Measurements from ENCODE around the gene MYOG.

The MYOG gene

DNA sequence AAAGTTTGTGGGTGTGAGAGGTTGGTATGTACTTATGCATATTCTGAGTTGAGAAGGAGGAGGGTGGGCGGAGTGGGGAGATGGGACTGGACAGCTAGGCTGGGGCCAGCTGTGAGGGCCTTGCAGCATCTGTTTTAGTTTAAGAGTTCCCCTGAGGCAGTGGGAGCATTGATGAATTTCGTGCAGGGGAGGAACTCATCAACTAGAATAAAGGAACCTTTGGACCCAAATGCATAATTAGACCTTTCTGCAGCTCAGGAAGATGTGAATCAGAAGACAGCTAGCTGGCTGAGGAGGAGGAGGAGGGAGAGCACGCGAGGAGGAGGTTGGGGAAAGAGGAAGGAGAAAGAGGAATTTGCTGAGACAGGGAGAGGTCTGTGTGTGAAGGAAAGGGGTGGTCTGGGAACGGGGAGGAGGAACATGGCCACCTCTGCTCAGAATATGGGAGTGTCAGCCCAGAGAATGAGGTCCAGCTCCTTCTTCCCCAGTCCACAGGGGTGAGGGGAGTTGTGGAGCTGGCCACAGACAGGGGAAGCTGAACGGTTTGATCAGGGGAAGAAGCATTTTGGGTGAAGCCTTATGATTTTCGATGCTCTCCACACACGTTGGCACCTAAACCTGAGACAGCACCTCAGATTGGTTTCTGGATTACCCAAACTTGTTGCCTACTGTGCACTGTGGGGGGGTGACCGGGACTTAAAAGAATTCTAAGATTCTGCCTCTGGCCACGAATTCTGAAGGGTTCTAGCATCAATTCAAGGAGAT is 27.7 kb downstream of the MYOG start:
- no peak overlapping the region for H3K27ac Mint-ChIP-seq
- no peaks in the 10 kb centered on the region for H3K9me3 Mint-ChIP-seq
- no peaks in the 10 kb centered on the region for H3K4me1 Mint-ChIP-seq
- H3K4me3 Mint-ChIP-seq = no peak overlapping the region
- CTCF ChIA-PET = interaction anchor here (1.2 to 6.5 kb wide), 3 partner anchors 8 to 18 kb away, joined by 4 to 44 read pairs (median 5); no protein-coding TSS in a partner anchor
- H3K27me3 Mint-ChIP-seq = peaks cover 3% of the 10 kb centered on the region
- no peak for DNase-seq
- peaks cover 17% of the 10 kb centered on the region for H3K36me3 Mint-ChIP-seq

DNA sequence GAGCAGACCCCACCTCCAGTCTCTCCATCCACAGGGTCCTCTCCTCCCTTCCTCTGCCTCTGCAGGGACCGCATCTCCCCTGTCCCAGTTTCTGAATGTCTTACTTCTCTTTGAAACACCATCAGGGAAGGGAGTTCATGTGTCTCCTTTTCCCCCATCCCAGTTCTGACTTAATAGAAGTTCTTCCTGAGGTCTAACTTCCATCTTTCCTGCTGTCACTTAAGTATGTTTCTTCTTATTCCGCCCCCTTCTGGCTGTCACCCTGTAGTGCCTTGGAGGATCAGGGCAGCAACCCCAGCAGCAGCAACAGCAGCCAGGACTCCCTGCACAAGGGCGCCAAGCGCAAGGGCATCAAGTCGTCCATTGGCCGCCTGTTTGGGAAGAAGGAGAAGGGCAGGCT is 29.3 kb downstream of the MYOG start:
- H3K4me1 Mint-ChIP-seq = no peaks in the 10 kb centered on the region
- H3K36me3 Mint-ChIP-seq = peaks cover 17% of the 10 kb centered on the region
- no peak for DNase-seq
- H3K27me3 Mint-ChIP-seq = peaks cover 5% of the 10 kb centered on the region
- CTCF ChIA-PET = interaction anchor here (1.2 to 6.5 kb wide), 2 partner anchors 9 to 16 kb away, joined by 5 to 44 read pairs; no protein-coding TSS in a partner anchor
- no peak overlapping the region for H3K27ac Mint-ChIP-seq
- H3K9me3 Mint-ChIP-seq = no peaks in the 10 kb centered on the region
- H3K4me3 Mint-ChIP-seq = no peak overlapping the region

DNA sequence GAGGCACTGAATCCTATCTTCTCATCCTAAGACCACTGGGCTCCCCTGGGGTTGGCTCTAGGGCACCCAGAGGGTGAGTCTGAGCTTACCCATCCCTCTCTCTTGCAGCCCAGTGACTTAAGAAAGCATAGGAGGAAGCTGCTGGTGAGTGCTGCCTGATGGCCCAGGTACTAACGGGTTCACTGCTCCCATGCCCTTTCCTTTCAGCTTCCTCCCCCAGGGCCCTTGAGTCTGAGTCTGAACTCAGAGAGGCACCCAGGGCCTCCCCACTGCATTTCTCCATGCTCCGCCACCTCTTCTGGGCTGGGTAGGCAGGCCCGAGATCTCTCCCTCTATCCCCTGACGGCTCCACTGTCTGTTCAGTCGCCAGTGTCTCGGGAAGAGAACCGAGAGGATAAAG is 29.8 kb downstream of the MYOG start:
- DNase-seq = no peak
- Mint-ChIP-seq H3K4me3 (no peak overlapping the region), H3K36me3 (peaks cover 17% of the 10 kb centered on the region), H3K27me3 (peaks cover 10% of the 10 kb centered on the region), H3K27ac (no peak overlapping the region), H3K4me1 (no peaks in the 10 kb centered on the region), H3K9me3 (no peaks in the 10 kb centered on the region)
- CTCF ChIA-PET = interaction anchor here (0.8 to 6.5 kb wide), 2 partner anchors 9 to 16 kb away, joined by 3 to 44 read pairs; no protein-coding TSS in a partner anchor

DNA sequence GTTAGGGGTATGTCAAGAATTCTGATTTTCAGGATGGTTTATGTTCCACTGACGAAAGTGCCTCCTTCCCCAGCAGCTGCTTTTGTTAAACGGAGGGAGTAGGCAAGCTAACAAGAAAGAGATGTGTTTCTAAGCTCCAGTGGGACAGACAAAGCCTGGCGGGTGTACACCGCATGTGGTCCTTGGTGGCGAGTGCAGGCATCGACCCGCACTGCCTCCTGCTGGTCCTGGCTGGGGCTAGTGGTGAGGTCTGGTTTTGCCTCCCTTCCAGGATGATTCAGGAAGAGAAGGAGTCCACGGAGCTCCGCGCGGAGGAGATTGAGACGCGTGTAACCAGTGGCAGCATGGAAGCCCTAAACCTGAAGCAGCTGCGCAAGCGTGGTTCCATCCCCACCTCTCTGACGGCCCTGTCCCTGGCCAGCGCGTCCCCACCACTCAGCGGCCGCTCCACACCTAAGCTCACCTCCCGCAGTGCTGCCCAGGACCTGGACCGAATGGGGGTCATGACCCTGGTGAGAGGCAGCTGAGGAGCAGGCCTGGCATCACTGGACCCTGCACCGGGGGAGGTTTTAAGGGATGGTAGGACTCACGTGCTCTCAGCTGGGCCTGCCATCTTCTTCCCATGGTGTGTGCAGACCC is 30.5 kb downstream of the MYOG start:
- Mint-ChIP-seq H3K4me1 (no peaks in the 10 kb centered on the region), H3K9me3 (no peaks in the 10 kb centered on the region), H3K4me3 (no peak overlapping the region), H3K27ac (no peak overlapping the region), H3K27me3 (peaks cover 13% of the 10 kb centered on the region), H3K36me3 (peaks cover 17% of the 10 kb centered on the region)
- DNase-seq = no peak
- CTCF ChIA-PET = interaction anchor here (0.8 to 6.5 kb wide), 3 partner anchors 10 to 68 kb away, joined by 3 to 44 read pairs (median 4); no protein-coding TSS in a partner anchor

DNA sequence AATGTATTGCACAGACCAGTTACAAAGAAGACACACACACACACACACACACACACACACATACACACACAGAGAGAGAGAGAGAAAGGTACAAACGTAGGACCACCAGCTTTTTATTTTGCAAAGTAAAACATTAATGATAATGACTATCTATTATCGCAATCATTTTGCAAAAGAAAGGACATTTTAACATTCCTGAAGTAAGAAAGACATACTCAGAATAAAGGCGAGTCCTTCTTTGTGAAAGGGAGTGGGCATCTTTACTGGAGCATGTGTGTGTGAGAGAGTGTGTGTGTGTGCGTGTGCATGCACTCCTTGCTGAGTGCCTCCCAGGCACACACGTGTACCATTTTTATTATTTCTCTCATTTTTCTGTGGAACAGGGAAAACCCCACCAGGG is 31.2 kb downstream of the MYOG start:
- Mint-ChIP-seq H3K36me3 (peaks cover 17% of the 10 kb centered on the region), H3K9me3 (no peaks in the 10 kb centered on the region), H3K4me1 (no peaks in the 10 kb centered on the region), H3K4me3 (no peak overlapping the region), H3K27ac (no peak overlapping the region), H3K27me3 (peaks cover 13% of the 10 kb centered on the region)
- CTCF ChIA-PET = interaction anchor here (0.6 to 6.5 kb wide), 3 partner anchors 14 to 387 kb away, joined by 3 to 44 read pairs (median 4); no protein-coding TSS in a partner anchor
- no peak for DNase-seq

DNA sequence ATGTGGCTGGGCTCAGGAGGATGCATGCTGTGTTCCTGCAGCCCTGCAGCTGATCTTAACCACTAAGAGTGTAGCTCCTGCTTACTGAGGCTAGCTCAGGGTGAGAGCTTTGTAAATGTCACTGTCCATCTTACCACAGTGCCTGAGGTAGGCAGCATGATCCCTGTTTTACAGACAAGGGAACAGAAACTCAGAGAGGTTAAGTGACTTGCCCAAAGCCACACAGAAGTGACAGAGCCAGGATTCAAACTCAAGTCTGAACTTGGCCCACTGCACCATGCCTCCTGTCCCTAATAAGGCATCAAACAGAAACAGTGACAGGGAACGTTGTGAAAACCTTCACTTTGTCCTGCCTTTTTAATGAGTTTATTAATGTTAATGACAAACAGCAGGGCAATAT is 31.6 kb downstream of the MYOG start:
- Mint-ChIP-seq H3K4me3 (no peak overlapping the region), H3K36me3 (peaks cover 15% of the 10 kb centered on the region), H3K4me1 (no peaks in the 10 kb centered on the region), H3K9me3 (no peaks in the 10 kb centered on the region), H3K27ac (no peak overlapping the region), H3K27me3 (peaks cover 13% of the 10 kb centered on the region)
- CTCF ChIA-PET = interaction anchor here (0.6 to 6.5 kb wide), 3 partner anchors 14 to 388 kb away, joined by 3 to 44 read pairs (median 4); no protein-coding TSS in a partner anchor
- no peak for DNase-seq

DNA sequence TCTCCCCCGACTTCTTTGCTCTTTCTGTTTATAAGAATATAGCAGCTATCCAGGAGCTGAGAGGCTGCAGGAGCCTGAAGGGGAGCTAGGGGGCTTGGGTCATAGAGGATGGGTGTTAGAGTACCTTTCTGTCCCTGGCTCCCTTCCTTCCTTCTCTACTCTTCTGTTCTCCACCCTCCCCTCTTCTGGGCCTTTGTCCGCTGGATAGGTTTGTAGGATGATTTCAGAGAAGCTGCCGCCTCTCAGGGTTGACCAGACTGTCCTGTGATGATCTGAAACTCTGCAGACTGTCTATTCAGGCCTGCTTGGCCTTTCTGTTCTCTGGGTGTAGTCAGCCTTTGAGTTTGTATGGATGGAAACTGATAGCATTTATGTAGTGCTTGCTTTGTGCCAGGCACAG is 33.2 kb downstream of the MYOG start:
- CTCF ChIA-PET = interaction anchor here (2.1 kb wide), 1 partner anchor 13 kb away, joined by 15 read pairs; no protein-coding TSS in a partner anchor

DNA sequence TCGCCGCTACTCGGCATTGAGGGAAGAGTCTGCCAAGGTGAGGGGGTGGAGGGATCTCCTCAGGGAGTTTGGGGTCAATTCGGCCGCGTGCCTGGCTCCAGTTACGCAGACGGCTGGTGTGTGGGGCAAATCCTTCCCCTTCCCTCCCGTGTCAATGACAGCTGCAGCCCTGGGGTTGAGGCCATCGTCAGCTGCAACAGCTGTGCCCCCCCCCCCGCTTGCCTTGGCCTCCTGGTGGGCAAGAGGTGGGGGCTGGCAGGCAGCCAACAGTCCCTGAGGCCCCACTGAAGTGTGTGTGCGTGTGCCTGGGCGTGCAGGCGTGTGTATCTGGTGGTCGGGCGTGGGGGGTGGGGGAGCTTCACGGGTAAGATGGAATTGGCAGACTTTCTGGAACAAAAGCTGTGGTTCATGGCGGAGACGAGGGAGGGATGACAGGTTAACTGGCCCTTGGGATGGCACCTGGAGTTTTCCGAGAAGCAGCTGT is 33.9 kb downstream of the MYOG start:
- no peak for DNase-seq
- CTCF ChIA-PET = interaction anchor here (2.1 kb wide), 1 partner anchor 12 kb away, joined by 15 read pairs; no protein-coding TSS in a partner anchor
- no peak overlapping the region for H3K4me3 Mint-ChIP-seq
- H3K27me3 Mint-ChIP-seq = peaks cover 13% of the 10 kb centered on the region
- no peaks in the 10 kb centered on the region for H3K4me1 Mint-ChIP-seq
- no peaks in the 10 kb centered on the region for H3K9me3 Mint-ChIP-seq
- H3K27ac Mint-ChIP-seq = no peak overlapping the region
- peaks cover 14% of the 10 kb centered on the region for H3K36me3 Mint-ChIP-seq

More for the DNA sequence above, 33.2 kb downstream of the MYOG start:
- Mint-ChIP-seq H3K4me1 (no peaks in the 10 kb centered on the region), H3K27me3 (peaks cover 13% of the 10 kb centered on the region), H3K27ac (no peak overlapping the region), H3K9me3 (no peaks in the 10 kb centered on the region), H3K4me3 (no peak overlapping the region), H3K36me3 (peaks cover 16% of the 10 kb centered on the region)
- DNase-seq = no peak

DNA sequence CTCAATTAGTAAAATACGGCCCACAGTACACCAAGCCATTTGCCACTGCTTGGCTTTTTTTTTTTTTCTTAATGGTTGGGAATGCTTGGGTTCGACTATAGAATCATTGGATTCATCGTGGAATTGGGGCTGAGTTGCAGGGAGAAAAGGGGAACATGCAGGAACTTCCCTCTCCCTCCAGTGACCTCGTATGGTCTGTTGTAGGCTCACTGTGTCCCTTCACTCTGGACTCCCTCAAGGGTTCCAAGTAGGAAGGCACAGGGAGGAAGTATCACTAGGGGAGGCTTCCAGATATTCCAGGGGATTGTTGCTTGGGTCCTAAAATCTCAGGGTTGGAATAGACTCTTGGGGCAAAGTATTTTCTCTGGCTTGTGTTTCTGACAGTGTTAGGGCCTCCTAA is 35.0 kb downstream of the MYOG start:
- Mint-ChIP-seq H3K27me3 (peaks cover 11% of the 10 kb centered on the region), H3K9me3 (no peaks in the 10 kb centered on the region), H3K4me3 (no peak overlapping the region), H3K36me3 (peaks cover 11% of the 10 kb centered on the region), H3K27ac (no peak overlapping the region), H3K4me1 (no peaks in the 10 kb centered on the region)
- no peak for DNase-seq
- CTCF ChIA-PET = interaction anchor here (1.5 kb wide), 1 partner anchor 11 kb away, joined by 3 read pairs; no protein-coding TSS in a partner anchor

DNA sequence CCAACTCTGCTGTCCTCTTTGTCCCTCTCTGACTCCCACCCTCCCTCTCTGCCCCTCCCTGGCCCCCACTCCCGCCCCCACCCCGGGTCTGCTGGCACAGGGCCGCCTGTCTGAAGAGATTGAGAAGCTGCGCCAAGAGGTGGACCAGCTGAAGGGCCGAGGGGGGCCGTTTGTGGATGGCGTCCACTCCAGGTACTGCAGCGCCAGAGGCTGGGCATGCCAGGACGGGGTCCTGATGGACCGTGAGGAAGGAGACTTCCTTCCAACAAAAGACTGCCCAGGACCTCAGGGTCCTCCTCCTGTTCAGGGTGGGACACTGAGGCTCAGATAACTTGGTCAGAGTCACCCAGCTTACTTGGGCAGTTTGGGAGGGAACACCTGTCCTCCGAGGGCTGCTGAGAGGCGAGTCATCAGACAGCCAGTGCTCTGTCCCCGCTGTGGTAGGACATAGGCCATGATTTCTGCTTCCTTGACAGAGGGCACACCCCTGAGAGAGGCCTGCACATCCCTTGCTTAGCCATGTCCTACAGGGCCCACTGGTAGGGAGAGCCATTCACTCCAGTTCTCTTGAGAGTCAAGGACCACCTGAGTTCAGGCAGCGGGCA is 36.1 kb downstream of the MYOG start:
- H3K4me3 Mint-ChIP-seq = no peak overlapping the region
- H3K4me1 Mint-ChIP-seq = no peaks in the 10 kb centered on the region
- peaks cover 9% of the 10 kb centered on the region for H3K27me3 Mint-ChIP-seq
- no peak overlapping the region for H3K27ac Mint-ChIP-seq
- CTCF ChIA-PET = interaction anchor here (0.6 to 1.5 kb wide), 2 partner anchors 10 to 117 kb away, joined by 3 read pairs; no protein-coding TSS in a partner anchor
- H3K36me3 Mint-ChIP-seq = peaks cover 8% of the 10 kb centered on the region
- no peaks in the 10 kb centered on the region for H3K9me3 Mint-ChIP-seq
- DNase-seq = no peak

DNA sequence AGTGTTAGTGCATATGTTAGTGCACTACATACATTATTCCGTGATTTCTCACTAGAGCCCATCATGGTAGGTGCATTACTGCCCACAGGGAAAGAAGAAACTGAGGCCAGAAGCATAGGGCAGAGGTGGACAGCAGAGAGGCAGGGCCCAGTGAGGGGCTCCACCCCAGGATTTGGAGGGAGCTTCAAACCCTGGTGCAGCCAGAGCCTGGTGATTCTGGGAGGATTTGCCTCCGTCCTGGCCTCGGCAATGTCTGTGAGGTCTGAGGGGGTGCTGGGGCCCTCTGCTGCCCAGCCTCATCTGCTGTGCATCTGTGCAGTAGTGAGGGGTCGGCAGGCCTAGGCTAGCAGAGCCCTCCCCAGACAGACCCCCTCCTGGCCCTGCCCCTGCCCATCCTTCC is 36.7 kb downstream of the MYOG start:
- CTCF ChIA-PET = interaction anchor here (0.6 to 1.9 kb wide), 2 partner anchors 9 to 117 kb away, joined by 3 to 6 read pairs; no protein-coding TSS in a partner anchor
- Mint-ChIP-seq H3K4me1 (no peaks in the 10 kb centered on the region), H3K27me3 (peaks cover 9% of the 10 kb centered on the region), H3K4me3 (no peak overlapping the region), H3K9me3 (no peaks in the 10 kb centered on the region), H3K27ac (no peak overlapping the region), H3K36me3 (peaks cover 8% of the 10 kb centered on the region)
- DNase-seq = no peak

DNA sequence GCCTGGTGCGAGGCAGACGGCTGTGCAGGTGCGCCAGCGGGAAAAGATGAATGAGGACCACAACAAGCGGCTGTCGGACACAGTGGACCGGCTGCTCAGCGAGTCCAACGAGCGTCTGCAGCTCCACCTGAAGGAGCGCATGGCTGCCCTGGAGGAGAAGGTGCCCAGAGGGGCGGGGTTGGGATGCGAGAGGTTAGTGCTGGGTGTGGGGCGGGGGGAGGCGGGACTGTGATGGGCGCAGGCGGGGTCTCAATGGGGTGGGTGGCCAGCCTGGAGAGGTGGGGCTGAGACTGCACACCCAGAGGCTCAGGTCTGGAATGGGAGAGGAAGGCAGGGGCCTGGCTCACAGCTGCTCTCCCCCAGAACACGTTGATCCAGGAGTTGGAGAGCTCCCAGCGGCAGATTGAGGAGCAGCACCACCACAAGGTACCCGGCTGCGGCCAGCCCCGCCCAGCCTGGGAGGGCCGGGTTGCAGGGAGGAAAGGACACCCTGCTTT is 37.2 kb downstream of the MYOG start:
- H3K4me3 Mint-ChIP-seq = no peak overlapping the region
- CTCF ChIA-PET = interaction anchor here (1.9 kb wide), 1 partner anchor 9 kb away, joined by 6 read pairs; no protein-coding TSS in a partner anchor
- no peak overlapping the region for H3K27ac Mint-ChIP-seq
- no peaks in the 10 kb centered on the region for H3K9me3 Mint-ChIP-seq
- H3K27me3 Mint-ChIP-seq = peaks cover 9% of the 10 kb centered on the region
- H3K4me1 Mint-ChIP-seq = no peaks in the 10 kb centered on the region
- H3K36me3 Mint-ChIP-seq = peaks cover 8% of the 10 kb centered on the region
- no peak for DNase-seq

DNA sequence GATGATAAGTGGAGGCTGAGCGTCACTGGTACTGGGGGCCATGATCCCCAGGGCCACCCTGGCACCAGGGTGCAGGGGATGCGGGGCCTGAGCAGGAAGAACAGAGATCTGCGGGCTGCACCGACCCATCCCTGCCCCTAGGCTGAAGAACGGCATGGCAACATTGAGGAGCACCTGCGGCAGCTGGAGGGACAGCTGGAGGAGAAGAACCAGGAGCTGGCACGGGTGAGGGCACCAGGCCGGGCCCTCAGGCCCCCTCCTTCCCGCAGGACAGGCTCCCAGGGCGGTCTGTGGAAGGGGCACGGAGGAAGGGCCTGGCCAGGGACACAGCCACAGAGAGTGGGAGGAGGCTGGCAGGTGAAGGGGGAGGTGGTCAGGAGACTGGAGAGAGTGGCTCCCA is 37.7 kb downstream of the MYOG start:
- H3K9me3 Mint-ChIP-seq = no peaks in the 10 kb centered on the region
- H3K27me3 Mint-ChIP-seq = peaks cover 9% of the 10 kb centered on the region
- no peak overlapping the region for H3K27ac Mint-ChIP-seq
- CTCF ChIA-PET = interaction anchor here (1.2 to 1.9 kb wide), 2 partner anchors 8 to 220 kb away, joined by 3 to 6 read pairs; no protein-coding TSS in a partner anchor
- H3K4me3 Mint-ChIP-seq = no peak overlapping the region
- H3K36me3 Mint-ChIP-seq = peaks cover 10% of the 10 kb centered on the region
- no peak for DNase-seq
- H3K4me1 Mint-ChIP-seq = no peaks in the 10 kb centered on the region

Data from activated naive CD4-positive, alpha-beta T cell treated with anti-CD3 and anti-CD28 coated beads, Interleukin-2, amount 10 ng/mL, durations not matched to agents 7 days and 5 days (primary cell).